ENCODE results near the gene TRIM2. TPM values are rescaled to one million over a fixed set of nuclear protein-coding genes. Genes with fewer than 3 reads are reported as not detected.

Gene TRIM2
- total and polyA plus RNA-seq, 2 of the 8 experiments (the other 6 are each of a cell fraction or from before 2014, with no cell fraction given), result 34.0 to 59.8 TPM

GRCh38 chr4:153371701-153372234, 167.5 kb downstream of the TRIM2 start:
- Histone ChIP-seq H3K27me3 (replicated peaks in 1 of 4; ENCODE audit: control insufficient read depth in 3 of 4, extremely low read depth in 1 of 4, insufficient read depth in 3 of 4, low read length in 3 of 4) (peaks cover 0 to 2% (median 0%) of the 10 kb centered on the region in 4 experiments; a peak in 1 of 7 replicates), H2BK120ac (replicated peaks; ENCODE audit: low read depth, low read length) (no peak overlapping the region), H3K79me2 (ENCODE audit: control insufficient read depth in 1 of 2, insufficient read depth in 2 of 2, low read length in 2 of 2) (no peaks in the 10 kb centered on the region), H3K9ac (replicated peaks in 1 of 4; ENCODE audit: extremely low read depth in 1 of 4, low read depth in 3 of 4, low read length in 3 of 4) (no peak overlapping the region), H2BK12ac (ENCODE audit: low read depth, low read length) (no peak overlapping the region), H3K4me3 (ENCODE audit: extremely low read depth in 1 of 4, insufficient read depth in 2 of 4, low read depth in 3 of 4, low read length in 4 of 4) (no peak overlapping the region), H3K23ac (ENCODE audit: insufficient read length) (no peak overlapping the region), H3K4me2 (ENCODE audit: insufficient read depth in 1 of 2, low read depth in 2 of 2, low read length in 2 of 2) (no peak overlapping the region), H3K4me1 (replicated peaks in 1 of 4; ENCODE audit: control insufficient read depth in 3 of 4, insufficient read depth in 4 of 4, low read length in 3 of 4) (no peaks in the 10 kb centered on the region), H3K79me1 (ENCODE audit: low read depth, low read length) (no peaks in the 10 kb centered on the region), H3K56ac (replicated peaks; ENCODE audit: insufficient read length, low read depth, low read length) (no peak overlapping the region), H4K20me1 (replicated peaks in 1 of 2; ENCODE audit: control insufficient read depth in 1 of 2, insufficient read depth in 2 of 2, low read length in 2 of 2) (no peaks in the 10 kb centered on the region), H3K36me3 (ENCODE audit: control insufficient read depth in 2 of 4, insufficient read depth in 4 of 4, low read length in 3 of 4) (peaks cover 0 to 33% (median 13%) of the 10 kb centered on the region in 4 experiments; a peak in 6 of 8 replicates), H2BK15ac (ENCODE audit: low read length) (no peak overlapping the region), H2BK5ac (ENCODE audit: low read depth, low read length) (no peak overlapping the region), H2AFZ (ENCODE audit: low read length) (no peak overlapping the region), H3K23me2 (ENCODE audit: low read depth, low read length) (no peaks in the 10 kb centered on the region), H4K8ac (ENCODE audit: extremely low read depth, insufficient read depth, low read length) (no peak overlapping the region), H2AK5ac (ENCODE audit: low read depth, low read length) (no peak overlapping the region), H4K91ac (replicated peaks; ENCODE audit: insufficient read length, low read length) (no peak overlapping the region), H3K4ac (replicated peaks; ENCODE audit: insufficient read length, low read depth, low read length) (no peak overlapping the region), H3K14ac (ENCODE audit: insufficient read length) (no peak overlapping the region), H3K27ac (ENCODE audit: low read depth, low read length) (no peak overlapping the region), H3K18ac (ENCODE audit: extremely low read depth, low read length) (no peak overlapping the region), H2BK20ac (ENCODE audit: low read length) (no peak overlapping the region), H3K9me3 (ENCODE audit: insufficient read depth in 2 of 2, low read depth in 1 of 2, low read length in 1 of 2) (no peaks in the 10 kb centered on the region; a peak in 1 of 4 replicates), H4K5ac (ENCODE audit: insufficient read length, low read depth, low read length) (no peak overlapping the region)
- TF ChIP-seq TEAD4 (IDR thresholded peaks at IDR 0.05; ENCODE audit: low read depth, low read length), result no peak
- no peak for TF ChIP-seq BACH1 (IDR thresholded peaks at IDR 0.05; ENCODE audit: low read length)
- no peak for TF ChIP-seq EP300 (IDR thresholded peaks at IDR 0.05; ENCODE audit: borderline replicate concordance in 1 of 2, low read depth in 2 of 2, low read length in 2 of 2)
- TF ChIP-seq, protein P1, sequence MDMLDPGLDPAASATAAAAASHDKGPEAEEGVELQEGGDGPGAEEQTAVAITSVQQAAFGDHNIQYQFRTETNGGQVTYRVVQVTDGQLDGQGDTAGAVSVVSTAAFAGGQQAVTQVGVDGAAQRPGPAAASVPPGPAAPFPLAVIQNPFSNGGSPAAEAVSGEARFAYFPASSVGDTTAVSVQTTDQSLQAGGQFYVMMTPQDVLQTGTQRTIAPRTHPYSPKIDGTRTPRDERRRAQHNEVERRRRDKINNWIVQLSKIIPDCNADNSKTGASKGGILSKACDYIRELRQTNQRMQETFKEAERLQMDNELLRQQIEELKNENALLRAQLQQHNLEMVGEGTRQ (IDR thresholded peaks at IDR 0.05; ENCODE audit: low read length), result no peak
- TF ChIP-seq RXRA (IDR thresholded peaks at IDR 0.05; ENCODE audit: insufficient read depth, low read depth, low read length), result no peak
- no peak for TF ChIP-seq ZNF274 (IDR thresholded peaks at IDR 0.05; ENCODE audit: borderline replicate concordance, extremely low read depth, low read length)
- TF ChIP-seq NRF1 (IDR thresholded peaks at IDR 0.05; ENCODE audit: low read depth, low read length), result no peak
- no peak for TF ChIP-seq SP2 (IDR thresholded peaks at IDR 0.05; ENCODE audit: low read length)
- TF ChIP-seq KDM1A (IDR thresholded peaks at IDR 0.05; ENCODE audit: borderline replicate concordance, low read length), result no peak
- DNase-seq (ENCODE audit: low read depth in 1 of 2, low spot score in 2 of 2) (no peak), FAIRE-seq (no peak)
- CTCF ChIA-PET (ENCODE audit: partially characterized antibody), result interaction anchor here (0.6 kb wide), 1 partner anchor 18 kb away, joined by 3 read pairs; no protein-coding TSS in a partner anchor
- POLR2A ChIA-PET (ENCODE audit: partially characterized antibody), result no interaction called here
- WGBS, 2 experiments (ENCODE audit: extremely low coverage in 1 of 2, insufficient coverage in 1 of 2, insufficient read length in 1 of 2, insufficient replicate concordance in 2 of 2, low coverage in 1 of 2, low lambda C conversion rate in 2 of 2, missing lambda C conversion rate in 1 of 2), result 87% methylated on average over 6 of the region's 6 CpGs; no CpG with 5 or more reads in 1 of the 2 experiments
